Epithelial cell of esophagus (primary cell): Measurements from ENCODE around the gene PON3.

ENCODE experiments used
- DNase-seq: peaks from one replicate; pipeline ENCODE4 v3.0.0; 2010; ENCODE audit warnings: low read depth
- H3K4me3 ChIP-seq: 2 replicates; pipeline ENCODE4 v1.5.1; 2011; ENCODE audit warnings: mild to moderate bottlenecking, low read length, control low read depth
- TF ChIP-seq, protein P1 (sequence below): IDR thresholded peaks from 2 replicates; pipeline ENCODE4 v1.5.1; 2011; ENCODE audit warnings: low read depth, mild to moderate bottlenecking, low read length, control low read depth, inconsistent platforms; ENCODE audit not compliant: insufficient read depth; ENCODE audit errors: missing control alignments

The PON3 gene

DNA sequence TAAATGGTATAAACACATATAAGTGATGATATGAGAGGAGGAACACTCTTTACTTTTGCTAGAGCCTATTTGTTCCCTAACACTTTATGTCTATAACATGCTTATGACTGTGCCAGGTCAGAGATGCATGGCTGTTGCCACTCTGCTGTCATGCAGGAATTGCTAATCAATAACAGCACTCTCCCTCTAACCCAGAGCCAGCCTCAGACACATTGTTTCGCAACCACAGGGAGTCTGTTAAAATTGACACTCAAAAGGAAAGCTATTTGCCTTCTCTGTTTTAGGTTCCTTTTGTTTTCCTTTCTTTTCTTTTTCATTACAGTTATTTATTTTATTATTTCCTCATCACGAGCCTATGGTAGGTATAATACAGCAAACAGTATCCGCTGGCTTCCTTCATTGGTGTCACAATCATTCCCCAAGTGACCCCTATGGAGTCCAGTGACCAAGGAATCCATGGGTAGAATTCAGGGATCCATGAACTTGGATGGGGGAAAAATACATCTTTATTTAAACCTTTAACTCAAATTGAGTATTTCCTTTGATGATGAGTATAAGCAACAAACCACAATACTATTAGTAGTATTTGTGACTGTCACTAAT, 31.8 kb upstream of the PON3 start:
- H3K4me3 ChIP-seq = no peak overlapping the region
- no peak for DNase-seq
- TF ChIP-seq, protein P1, sequence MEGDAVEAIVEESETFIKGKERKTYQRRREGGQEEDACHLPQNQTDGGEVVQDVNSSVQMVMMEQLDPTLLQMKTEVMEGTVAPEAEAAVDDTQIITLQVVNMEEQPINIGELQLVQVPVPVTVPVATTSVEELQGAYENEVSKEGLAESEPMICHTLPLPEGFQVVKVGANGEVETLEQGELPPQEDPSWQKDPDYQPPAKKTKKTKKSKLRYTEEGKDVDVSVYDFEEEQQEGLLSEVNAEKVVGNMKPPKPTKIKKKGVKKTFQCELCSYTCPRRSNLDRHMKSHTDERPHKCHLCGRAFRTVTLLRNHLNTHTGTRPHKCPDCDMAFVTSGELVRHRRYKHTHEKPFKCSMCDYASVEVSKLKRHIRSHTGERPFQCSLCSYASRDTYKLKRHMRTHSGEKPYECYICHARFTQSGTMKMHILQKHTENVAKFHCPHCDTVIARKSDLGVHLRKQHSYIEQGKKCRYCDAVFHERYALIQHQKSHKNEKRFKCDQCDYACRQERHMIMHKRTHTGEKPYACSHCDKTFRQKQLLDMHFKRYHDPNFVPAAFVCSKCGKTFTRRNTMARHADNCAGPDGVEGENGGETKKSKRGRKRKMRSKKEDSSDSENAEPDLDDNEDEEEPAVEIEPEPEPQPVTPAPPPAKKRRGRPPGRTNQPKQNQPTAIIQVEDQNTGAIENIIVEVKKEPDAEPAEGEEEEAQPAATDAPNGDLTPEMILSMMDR = no peak

DNA sequence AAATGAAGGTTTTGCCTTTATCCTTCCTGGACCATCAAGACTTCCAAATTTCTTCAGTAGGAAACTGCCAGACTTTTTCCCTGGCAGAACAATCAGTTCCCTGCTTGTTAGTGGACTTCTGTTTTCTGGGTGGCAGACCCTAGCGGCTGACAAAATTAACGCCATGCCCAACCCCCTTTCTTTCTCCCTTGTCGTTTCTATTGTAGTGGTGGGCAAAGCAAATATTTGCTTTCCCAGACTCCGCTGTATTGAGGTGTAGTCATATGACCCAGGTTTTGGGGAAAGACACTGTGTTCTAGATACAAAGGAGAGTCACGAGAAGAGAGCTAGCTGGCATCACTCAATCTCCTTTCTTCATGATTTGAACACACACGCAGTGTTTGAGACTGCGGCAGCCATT, 31.0 kb upstream of the PON3 start:
- DNase-seq = no peak

DNA sequence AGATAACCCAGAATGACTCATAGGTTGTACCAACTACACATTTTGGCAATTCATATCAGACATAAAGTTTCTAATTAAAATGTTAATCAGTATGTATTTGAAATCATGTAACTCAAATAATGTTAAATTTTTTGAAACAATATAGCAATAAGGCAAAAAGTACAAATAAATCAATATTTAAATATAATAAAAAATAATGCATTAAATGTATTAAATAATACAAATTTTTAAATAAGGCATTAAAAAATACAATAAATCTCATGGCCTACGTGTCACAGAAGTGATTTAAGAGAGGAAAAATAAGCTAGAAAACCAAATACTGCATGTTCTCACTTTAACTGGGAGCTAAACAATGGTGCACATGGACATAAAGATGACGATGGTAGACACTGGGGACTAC, 29.5 kb upstream of the PON3 start:
- no peak overlapping the region for H3K4me3 ChIP-seq
- DNase-seq = no peak
- TF ChIP-seq, protein P1 = no peak

More for the DNA sequence above, 31.0 kb upstream of the PON3 start:
- TF ChIP-seq, protein P1 = no peak
- no peak overlapping the region for H3K4me3 ChIP-seq

GRCh38 chr7:95424716-95425115, 28.5 kb upstream of the PON3 start:
- DNase-seq = no peak
- no peak overlapping the region for H3K4me3 ChIP-seq
- TF ChIP-seq, protein P1 = no peak

DNA sequence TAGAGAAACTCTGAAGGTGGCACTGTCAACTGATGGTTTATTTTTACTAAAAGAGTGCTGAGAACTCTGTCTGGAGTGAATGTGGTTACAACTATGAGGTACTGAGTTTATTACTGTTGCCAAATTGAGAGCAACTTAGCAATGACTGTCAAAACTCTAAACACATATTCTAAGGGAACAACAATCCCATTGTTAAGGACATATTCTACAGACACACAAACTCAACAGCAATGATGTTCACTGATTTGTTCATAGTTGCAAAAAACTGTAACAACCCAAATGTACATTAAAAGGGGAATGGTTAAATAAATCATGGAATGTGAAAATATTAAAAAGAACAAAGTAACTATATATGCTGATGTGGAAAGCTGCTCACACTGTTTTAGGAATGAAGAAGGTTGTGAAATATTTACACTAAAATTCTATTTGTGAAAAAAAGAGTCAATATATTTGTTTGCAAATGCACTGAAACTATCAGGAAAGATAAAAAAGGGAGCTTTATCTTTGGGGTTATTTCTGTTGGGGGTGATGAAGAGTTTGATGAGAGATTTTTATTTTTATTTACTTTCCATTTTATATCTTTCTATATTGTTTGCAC, 25.8 kb upstream of the PON3 start:
- no peak overlapping the region for H3K4me3 ChIP-seq
- TF ChIP-seq, protein P1 = no peak
- no peak for DNase-seq

DNA sequence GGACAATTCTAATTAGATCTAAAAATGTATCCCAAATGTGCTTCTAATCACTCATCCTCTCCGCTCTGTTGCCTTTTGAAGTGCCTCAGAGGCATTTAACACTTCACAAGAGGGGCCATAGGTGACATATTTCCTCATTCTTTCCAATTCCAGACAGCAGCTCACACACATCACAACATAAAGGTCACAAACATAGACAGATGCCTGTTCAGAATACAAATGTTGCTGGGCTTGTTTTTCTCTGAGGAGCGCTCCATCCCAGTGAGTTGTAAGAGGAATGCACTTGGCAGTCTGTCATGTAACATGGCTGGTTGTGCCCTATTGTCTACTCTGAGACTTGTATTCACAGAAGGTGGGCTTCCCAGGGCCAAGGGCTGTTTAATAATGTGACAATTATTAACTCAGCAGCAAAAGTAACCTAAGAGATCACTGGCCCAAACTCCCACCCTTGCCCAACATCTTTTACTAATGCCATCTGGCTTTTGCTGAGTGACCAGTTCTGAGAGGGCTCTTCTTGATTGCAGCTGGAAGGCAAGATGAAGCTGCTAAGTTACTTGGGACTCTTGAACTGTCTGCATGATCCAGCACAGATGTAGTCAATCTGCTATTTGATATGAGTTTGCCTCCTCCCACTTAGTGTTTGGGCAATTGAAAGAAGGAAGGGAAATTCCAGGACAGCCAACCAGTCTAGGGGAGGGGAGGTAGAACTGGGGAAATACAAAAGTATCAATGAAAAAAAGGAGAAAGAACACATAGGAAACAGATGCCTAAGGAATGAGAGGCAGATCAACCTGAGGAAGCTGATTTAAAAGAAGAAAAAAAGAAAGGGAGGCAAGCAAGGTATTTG, 25.0 kb upstream of the PON3 start:
- DNase-seq = peak; percentile 16
- TF ChIP-seq, protein P1 = no peak
- no peak overlapping the region for H3K4me3 ChIP-seq
